H54 (cell line): ENCODE data around the gene SMYD3.
A peak's percentile ranks its signal among the peaks of the same experiment; 100 is the strongest.

ENCODE experiments used
- DNase-seq: peaks from one replicate; pipeline ENCODE4 v3.0.0; 2011; ENCODE audit warnings: low spot score, mixed read lengths; ENCODE audit not compliant: insufficient read length
- FAIRE-seq: peaks from 3 replicates; lab custom pipeline; 2011; peaks lifted over from hg19 to GRCh38; lab: Jason Lieb, UNC
- POLR2A ChIP-seq: IDR thresholded peaks from 2 replicates; pipeline ENCODE4 v1.6.1; 2011; ENCODE audit warnings: low read depth, mild to moderate bottlenecking, low read length

Gene SMYD3

GRCh38 chr1:246506674-246507481, at the start of gene SMYD3:
Gene SMYD3, minus strand, starts transcription at chr1:246507279.
- peak; percentile 92 for TF ChIP-seq POLR2A
- DNase-seq (peak; percentile 87), FAIRE-seq (no peak)

- FAIRE-seq (no peak), DNase-seq (no peak)
- no peak for TF ChIP-seq POLR2A
Measured at GRCh38 chr1:246554201-246554600, 47.1 kb upstream of the SMYD3 start.

DNA sequence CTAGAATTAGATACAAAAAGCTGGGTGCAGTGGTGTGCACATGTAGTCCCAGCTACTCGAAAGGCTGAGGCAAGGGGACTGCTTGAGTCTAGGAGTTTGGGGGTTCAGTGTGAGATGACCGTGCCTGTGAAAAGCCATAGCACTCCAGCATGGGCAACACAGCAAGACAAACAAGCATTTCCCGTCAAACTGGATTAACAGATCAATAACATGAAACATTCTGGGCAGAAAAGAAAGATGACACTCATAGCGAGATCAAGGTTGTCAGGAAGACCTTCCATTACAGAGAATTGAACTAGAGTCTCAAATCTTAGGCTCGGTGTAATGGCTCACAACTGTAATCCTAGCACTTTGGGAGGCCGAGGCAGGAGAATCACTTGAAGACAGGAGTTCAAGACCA, 45.0 kb upstream of the SMYD3 start:
- no peak for TF ChIP-seq POLR2A
- DNase-seq: no peak
- FAIRE-seq: no peak

- TF ChIP-seq POLR2A: no peak
- FAIRE-seq (no peak), DNase-seq (no peak)
Measured at GRCh38 chr1:246550402-246550801, 43.3 kb upstream of the SMYD3 start.

- TF ChIP-seq POLR2A: no peak
- FAIRE-seq: no peak
- no peak for DNase-seq
Measured at GRCh38 chr1:246549665-246550064, 42.6 kb upstream of the SMYD3 start.

GRCh38 chr1:246544001-246544400, 36.9 kb upstream of the SMYD3 start:
- DNase-seq: no peak
- FAIRE-seq: no peak
- no peak for TF ChIP-seq POLR2A

DNA sequence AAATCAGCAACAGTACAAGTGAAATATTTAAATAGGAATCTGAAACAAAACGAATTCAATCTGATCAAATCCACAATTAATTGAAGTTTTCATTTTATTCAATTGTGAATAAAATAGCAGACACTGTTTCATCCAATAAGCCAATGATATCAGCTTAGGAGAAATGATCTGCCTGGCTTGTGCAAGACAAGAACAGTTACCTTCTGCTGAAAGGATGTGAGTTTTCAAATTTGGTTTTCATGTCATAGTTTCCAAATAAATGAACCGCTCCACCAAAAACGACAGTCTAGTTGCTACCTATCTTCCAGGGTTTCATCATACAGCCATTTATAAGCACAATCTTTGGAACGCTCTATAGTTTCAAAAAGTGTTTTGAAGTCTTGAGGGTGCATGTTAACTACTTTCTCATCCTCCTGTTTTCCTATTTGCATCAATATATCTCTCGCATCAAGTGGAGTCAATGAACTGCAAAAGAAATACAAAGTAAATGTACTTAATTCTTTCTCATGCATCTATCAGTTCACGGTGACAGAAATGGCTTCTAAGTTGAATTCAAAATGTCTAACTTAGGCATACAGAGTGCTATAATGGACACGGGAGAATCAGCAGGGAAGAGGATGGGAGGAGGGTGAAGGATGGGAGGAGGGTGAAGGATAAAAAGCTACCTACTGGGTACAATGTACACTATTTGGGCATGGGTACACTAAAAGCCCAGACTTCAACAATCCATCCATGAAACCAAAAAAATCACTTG, 33.8 kb upstream of the SMYD3 start:
- TF ChIP-seq POLR2A: no peak
- DNase-seq: no peak
- no peak for FAIRE-seq

- TF ChIP-seq POLR2A: no peak
- FAIRE-seq (no peak), DNase-seq (no peak)
Measured at GRCh38 chr1:246537887-246538286, 30.8 kb upstream of the SMYD3 start.

DNA sequence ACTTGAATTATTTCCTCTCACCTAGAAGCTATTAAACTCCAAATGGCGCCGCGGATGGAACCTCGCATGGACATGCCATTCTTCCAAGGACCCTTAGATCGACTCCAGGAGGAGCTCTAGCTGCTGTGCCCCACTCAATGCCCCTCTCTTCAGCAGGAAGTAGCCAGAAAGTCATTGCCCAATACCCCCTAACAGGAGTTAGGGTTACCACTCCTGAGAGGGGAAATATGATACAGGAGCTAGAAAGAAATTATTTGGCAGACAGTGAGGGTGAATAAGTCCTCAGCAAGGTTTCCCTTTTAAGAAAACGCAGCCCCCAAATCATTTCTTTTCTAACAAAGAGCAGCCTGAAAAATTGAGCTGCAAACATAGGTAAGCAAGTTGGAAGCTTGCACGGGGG, 30.4 kb upstream of the SMYD3 start:
- no peak for FAIRE-seq
- TF ChIP-seq POLR2A: no peak
- DNase-seq: no peak

GRCh38 chr1:246534114-246534513, 27.0 kb upstream of the SMYD3 start:
- no peak for TF ChIP-seq POLR2A
- DNase-seq (no peak), FAIRE-seq (no peak)

- no peak for TF ChIP-seq POLR2A
Measured at GRCh38 chr1:246533371-246533905, 26.4 kb upstream of the SMYD3 start.

DNA sequence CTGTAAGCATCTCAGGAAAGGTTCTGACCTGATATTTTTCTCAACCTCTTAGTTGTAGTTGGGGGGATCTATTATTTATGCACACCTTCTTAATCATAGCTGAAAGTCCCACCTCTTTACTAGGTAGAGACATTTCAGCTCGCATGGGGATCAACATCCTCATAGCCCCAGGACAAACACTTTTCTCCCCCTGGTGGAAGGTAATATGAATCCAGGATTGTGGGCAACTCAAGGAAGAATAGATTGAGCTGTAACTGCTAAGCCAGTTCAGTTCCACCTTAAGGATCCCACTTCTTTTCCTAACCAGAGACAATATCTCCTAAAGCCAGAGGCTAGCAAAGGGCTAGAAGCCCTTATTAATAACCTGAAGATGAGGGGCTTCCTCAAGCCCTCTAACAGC, 25.4 kb upstream of the SMYD3 start:
- no peak for TF ChIP-seq POLR2A
- DNase-seq (no peak), FAIRE-seq (no peak)

More at GRCh38 chr1:246533371-246533905, 26.4 kb upstream of the SMYD3 start:
- no peak for DNase-seq
- FAIRE-seq: no peak

- DNase-seq: no peak
- no peak for FAIRE-seq
- no peak for TF ChIP-seq POLR2A
Measured at GRCh38 chr1:246530482-246530881, 23.4 kb upstream of the SMYD3 start.
